CD4-positive, alpha-beta T cell treated with Interleukin-6 at 100 ng/mL for 8 hours (primary cell): ENCODE measurements around the gene GAREM2.

Experiments
- DNase-seq: peaks from one replicate; pipeline ENCODE4 v3.0.0-alpha.2; 2020; ENCODE audit warnings: mixed read lengths, low spot score

GAREM2 gene

GRCh38 chr2:26187537-26188104, 14.7 kb downstream of the GAREM2 start:
- no peak for DNase-seq

DNA sequence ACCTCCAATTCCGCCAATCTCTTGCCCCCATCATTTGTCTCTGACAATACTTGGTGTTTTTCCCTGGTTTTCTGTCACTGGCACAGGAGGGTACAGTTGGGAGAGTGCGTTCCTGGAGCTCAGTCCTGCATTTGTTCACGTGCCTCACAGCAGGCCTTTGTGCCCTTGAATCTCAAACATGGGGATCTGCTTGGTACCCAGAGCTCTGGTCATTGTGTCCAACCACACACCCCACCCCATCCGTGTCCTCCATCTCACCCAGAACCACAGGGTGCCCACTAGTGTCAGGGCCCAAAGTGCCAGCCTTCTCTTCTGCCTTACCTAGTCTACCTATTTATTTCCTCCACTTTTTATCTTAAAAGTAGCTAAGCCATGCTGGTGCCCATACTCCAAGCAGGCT, 16.2 kb downstream of the GAREM2 start:
- no peak for DNase-seq

DNA sequence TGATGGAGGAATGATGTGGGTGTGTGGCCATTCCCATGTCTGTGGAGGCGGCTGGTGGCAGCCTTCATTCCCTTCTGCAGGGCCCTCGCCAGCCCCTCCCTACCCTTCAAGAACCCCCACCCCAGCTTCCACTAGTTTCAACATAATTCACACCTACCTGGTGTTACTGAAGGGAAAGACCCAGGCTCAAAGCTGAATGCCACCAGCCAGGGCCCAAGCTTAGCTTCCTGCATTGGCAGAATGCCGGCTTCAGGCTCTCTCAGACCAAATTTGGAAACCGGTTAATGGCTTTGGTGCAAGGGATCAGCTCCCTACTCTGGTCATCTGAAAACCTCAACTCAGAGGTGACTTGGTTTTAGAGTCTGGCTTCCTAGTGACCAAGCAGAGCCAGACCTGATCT, 16.9 kb downstream of the GAREM2 start:
- DNase-seq, result no peak

DNA sequence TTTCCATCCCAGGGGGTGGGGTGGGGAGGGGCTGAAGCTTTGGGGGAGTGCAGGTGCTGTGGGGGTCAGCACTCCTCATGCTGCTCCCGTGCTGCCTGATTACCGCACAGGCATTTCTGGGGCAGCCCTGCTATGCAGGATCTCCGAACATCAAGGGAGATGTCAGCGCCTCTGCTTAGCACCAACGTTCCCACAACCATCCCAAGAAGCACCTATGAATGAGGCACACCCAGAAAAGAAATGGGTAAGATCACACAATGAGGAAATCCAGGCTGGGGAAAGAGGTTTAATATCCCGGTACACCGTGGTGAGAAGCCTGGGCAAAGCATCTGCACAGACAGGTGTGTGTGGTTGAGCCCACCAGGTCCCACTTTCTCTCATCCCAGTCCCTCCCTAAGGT, 17.5 kb downstream of the GAREM2 start:
- no peak for DNase-seq

DNA sequence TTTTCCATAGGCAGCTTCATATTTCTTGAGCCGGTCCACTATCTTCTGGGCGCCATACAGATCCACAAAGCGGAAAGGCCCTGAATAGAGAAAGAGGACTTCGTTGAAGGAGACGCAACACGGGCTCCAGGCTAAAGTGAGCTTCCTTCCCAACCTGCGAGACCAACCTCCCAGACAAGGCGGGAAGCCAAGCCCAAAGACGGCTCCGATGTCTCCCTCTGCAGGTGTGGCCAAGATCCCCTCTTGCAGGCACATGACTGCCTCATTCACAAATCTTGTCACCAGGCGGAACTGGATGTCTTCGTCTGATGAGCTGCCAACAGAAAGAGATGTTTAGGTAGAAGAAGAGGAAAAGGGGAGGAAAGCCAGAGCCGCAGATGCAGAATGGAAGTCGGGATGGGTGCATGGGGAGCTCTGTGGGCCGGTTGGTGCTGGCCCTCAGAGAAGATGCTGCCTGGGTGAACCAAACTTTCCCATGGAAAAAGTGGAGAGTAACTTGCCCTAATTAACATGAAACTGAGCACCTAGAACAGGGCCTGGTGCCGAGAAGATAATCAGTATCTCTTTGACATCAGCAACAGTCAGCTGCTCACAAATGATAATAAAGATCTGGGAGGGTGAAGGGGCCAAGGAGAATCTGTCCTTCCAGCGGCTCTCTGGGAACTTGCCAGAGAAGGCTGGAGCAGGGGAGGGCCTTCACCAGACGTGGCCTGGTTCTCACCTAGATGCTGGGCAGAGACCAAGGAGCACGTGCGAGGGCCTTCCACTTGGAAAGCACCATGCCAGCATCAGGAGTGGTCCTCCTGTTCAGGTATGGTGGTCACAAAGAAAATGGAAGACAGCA, 18.6 kb downstream of the GAREM2 start:
- DNase-seq, result no peak

- DNase-seq, result no peak
Measured at GRCh38 chr2:26193578-26194231, 20.8 kb downstream of the GAREM2 start.

DNA sequence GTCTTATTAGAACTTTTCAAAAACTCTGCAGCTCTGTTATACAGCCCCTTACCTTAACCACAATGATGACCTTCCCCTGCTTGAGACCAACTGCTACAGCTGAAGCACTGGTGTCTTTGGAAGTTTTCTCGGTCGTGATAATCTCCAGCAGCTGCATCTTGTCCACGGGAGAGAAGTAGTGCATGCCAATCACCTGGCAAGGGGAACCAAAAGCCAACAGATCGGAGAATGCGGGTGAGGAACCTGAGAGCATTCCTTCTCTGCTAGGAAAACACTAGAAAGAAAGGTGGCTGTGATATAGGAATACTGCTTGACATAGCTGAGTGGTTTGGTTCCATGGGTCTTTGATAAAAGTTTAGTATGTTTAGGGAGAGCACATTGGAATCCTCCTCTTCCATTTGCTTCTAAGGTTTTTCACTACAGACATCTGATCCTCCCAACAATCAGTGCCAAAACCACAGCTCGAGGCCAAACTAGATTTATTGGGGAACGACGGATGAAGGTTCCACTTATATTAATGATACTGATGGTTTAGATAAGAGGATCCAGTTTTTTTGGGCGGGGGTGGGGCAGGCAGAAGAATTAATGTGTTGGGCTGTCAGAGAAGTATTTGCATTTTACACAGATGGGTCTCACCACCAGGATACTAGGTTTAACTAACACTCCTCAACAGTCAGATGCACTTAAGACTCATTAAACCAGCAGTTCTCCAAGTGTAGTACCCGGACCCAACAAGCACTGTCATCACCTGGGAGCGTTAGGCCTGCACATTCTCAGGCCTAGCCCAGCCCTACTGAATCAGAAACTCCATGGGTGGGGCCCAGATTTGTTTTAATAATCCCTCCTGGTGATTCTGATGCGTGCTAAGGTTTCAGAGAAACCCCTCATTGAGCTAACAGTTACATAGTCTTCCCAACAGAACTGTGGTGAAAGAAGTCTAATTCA, 22.4 kb downstream of the GAREM2 start:
- DNase-seq, result no peak

DNA sequence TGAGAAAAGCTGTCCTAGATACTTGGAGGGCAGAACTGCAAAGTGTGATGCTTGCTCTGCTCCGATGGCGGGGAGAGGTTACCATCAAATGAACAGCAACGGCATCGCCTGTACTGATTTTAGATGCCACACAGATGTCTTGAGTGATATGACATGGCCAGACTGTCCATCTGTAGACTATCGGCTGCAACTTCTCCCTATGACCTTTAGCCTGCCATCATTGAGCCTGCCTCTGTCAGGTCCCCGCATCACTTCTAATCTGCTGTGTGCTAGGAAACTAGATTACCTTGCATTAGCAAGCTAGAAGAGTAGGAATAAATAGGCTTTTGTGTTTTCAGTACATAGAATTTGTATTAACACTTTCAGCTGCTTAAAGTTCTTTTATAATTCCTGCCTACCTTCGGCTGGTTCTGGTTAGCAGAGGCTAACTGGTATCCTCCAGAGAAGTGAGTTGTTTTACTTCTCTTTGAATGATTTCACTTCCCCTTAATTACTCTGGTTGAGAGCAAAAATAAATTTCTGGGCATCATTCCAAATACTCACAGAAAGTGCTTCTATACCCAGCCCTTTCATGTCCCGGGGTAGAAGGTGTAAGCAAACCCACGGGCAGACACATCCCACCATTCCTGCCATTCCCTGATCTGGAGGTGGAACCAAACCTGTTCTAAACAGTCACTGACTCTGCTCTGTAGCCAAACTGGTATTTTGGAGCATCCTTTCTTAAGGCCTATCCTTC, 24.0 kb downstream of the GAREM2 start:
- no peak for DNase-seq

- no peak for DNase-seq
Measured at GRCh38 chr2:26197516-26197915, 24.6 kb downstream of the GAREM2 start.

DNA sequence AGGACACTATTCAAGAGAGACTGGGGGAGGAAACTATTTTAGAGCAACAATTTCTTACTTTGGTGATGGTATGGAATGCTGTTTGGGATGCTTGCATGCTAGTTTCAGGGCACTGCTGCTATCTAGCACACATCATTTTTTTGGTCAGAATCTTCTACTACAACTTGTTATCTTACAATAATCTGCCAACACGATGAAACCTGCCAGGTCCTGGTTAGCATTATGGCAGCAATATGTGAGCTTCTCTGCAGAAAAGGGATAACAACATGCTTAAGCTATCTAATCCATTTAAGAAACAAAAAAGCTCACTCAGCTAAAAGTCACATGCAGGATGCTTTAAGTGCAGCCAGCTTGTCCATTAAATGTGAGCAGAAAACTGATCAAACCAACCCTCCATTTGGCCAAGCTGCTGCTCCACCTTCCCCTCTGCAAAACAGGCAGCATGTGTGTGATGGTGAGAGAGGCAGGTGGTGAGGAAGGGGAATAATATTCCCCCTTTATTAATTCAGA, 30.1 kb downstream of the GAREM2 start:
- no peak for DNase-seq

DNA sequence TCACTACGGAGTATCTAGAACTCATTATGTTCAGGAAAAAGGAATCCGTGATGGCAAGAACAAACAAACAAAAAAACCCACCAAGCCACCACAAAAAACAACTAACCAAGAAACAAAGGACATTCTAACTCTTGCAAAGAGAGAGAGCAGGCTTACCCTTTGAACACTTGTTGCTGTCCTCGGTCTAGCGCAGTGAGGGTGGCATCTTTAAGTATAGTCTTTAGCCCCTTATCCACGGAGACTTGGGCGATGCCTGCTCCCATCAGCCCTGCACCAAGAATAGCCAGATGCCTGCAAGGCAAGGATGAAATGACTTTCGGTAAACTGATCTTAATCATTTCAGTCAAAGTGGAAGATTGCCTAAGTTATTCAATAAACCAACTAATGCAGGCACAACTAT, 31.0 kb downstream of the GAREM2 start:
- no peak for DNase-seq

- no peak for DNase-seq
Measured at GRCh38 chr2:26212011-26212410, 39.1 kb downstream of the GAREM2 start.

DNA sequence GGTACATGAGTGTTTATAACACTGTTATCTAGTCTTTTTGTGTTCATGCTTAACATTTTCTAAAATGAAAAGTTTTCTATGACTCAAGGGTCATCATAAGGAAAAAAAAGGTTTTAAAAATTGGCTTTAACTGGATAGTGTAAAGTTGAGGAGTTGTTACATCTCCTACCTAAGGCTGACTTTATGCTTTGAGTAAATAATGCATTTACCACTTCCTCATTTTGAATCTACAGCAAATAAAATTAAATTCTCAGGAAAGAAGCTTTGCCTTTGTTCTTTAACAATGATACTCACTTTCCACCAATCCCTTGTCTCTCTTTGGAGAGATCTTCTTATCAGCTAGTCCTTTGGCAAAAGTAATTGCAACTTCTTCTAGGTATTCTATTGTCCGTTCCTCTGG, 41.9 kb downstream of the GAREM2 start:
- no peak for DNase-seq

- DNase-seq, result no peak
Measured at GRCh38 chr2:26215833-26216232, 42.9 kb downstream of the GAREM2 start.

DNA sequence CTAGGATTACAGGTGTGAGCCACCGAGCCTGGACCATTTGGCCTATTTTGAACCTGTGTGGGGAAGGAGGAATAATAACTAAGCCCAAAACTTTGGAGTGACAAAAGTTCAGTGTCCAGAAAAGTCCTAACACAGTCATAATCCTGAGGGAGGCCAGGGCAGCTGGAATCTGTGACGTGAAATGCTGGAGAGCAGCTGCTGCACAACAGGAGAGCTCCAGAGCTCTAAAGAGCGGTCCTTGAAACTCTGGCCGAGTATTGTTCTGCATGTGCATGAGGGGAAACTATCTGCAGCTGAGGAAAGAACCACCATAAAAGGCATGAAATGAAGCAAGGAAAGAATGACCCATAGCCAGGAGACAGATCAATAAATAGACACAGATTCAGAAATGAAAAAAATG, 43.7 kb downstream of the GAREM2 start:
- no peak for DNase-seq

DNA sequence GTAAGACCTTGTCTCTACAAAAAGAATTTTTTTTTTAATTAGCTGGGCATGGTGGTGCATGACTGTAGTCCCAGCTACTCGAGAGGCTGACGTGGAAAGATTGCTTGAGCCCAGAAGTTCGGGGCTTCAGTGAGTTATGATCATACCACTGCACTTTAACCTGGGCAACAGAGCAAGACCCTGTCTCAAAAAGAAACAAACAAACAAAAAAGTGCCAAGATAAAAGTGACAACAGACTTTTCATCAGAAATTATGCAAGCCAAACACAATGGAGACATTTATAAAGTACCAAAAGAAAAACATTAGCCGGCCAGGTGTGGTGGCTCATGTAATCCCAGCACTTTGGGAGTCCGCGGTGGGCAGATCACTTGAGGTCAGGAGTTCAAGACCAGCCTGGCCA, 44.8 kb downstream of the GAREM2 start:
- no peak for DNase-seq

DNA sequence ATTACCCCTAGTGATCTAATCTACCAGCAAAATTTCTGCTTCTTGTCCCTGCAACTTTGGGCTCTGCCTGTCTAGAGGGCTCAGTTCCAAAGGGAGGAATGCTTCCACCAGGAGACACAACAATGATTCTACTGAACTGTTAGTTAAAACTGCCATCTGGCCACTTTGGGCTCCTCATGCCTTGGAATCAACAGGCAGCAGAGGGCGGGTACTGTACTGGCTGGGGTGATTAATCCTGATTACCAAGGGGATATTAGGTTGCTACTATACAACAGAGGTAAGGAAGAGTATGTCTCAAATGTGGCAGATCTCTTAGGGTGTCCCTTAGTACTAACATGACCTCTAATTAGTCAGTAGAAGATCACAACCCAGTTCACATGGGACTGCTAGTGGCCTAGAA, 50.1 kb downstream of the GAREM2 start:
- DNase-seq, result no peak

DNA sequence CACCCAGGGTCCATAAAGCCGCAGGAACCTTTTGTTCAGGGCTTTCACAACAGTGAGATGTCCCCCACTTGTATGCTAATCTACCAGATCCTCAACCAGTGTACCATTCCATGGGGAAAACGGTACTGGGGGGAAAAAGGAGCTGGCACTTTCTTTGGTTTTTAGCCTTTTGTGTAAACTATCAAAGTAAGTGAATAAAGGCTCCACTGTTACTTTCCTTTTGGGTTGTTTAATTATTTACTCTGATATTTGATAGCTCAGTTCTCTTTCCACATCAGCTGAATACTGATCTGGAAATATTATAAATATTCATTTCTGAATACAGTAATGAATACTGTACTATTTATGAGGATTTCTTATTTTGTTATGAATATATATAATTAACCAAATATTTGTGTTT, 51.2 kb downstream of the GAREM2 start:
- no peak for DNase-seq

- no peak for DNase-seq
Measured at GRCh38 chr2:26229595-26229994, 56.7 kb downstream of the GAREM2 start.

DNA sequence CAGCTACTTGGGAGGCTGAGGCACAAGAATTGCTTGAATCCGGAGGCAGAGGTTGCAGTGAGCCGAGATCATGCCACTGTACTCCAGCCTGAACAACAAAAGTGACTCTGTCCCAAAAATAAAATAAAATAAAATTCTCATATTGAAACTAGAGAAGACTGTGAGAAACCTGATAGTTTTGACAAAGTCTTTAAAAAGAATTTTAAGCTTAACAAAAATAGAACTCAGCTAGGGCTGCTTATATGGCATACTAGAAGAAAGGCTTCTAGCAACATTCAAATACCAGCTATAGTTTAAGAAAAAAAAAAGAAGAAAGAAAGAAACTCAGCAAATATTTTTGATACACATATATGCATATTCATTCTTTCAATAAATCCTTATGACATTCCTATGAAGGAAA, 57.9 kb downstream of the GAREM2 start:
- no peak for DNase-seq

- DNase-seq, result no peak
Measured at GRCh38 chr2:26235089-26235488, 62.2 kb downstream of the GAREM2 start.
